Lower leg skin (tissue), 3 donors: ENCODE data around the gene DET1.
"Not testable (repeated sequence)": the region's sequence is repeated elsewhere in the genome, so short reads cannot be mapped to it uniquely, and the experiment has no call there.

ENCODE experiments used
- CTCF ChIP-seq, 3 donors: fragments of 450-650 bp; IDR thresholded peaks; one replicate each; pipeline ENCODE4 v1.5.1; 2016; ENCODE audit warnings: antibody characterized with exemption in 3 of 3, mild to moderate bottlenecking in 3 of 3, moderate library complexity in 2 of 3
- POLR2A ChIP-seq, 2 donors: fragments of 450-650 bp; IDR thresholded peaks; one replicate each; pipeline ENCODE4 v1.6.1; 2016 to 2017; ENCODE audit warnings: antibody characterized with exemption in 2 of 2, mild to moderate bottlenecking in 1 of 2, moderate library complexity in 1 of 2

GRCh38 chr15:88524094-88524493, 22.4 kb downstream of the DET1 start:
- TF ChIP-seq POLR2A, CTCF (IDR thresholded peaks at IDR 0.05): not testable (repeated sequence)
